ENCODE measurements around the gene UBE2D2.
"Not testable (repeated sequence)": the region's sequence is repeated elsewhere in the genome, so short reads cannot be mapped to it uniquely, and the experiment has no call there.

UBE2D2 gene

GRCh38 chr5:139560752-139561654 is at the start of gene UBE2D2:
Gene UBE2D2, plus strand, starts transcription at chr5:139561339. Its CDS starts 453 bp downstream, at chr5:139561792.
- peak; percentile 98 for DNase-seq

GRCh38 chr5:139512786-139513390 is 48.3 kb upstream of the UBE2D2 start:
- no peak for DNase-seq

GRCh38 chr5:139513434-139513833 is 47.7 kb upstream of the UBE2D2 start:
- DNase-seq, result peak; percentile 80

- DNase-seq, result no peak
Measured at GRCh38 chr5:139513852-139514485, 47.2 kb upstream of the UBE2D2 start.

GRCh38 chr5:139514486-139514856 is 46.7 kb upstream of the UBE2D2 start:
- no peak for DNase-seq

- DNase-seq, result peak; percentile 84
Measured at GRCh38 chr5:139517683-139518564, 43.2 kb upstream of the UBE2D2 start.

- DNase-seq, result no peak
Measured at GRCh38 chr5:139523635-139524445, 37.3 kb upstream of the UBE2D2 start.

GRCh38 chr5:139524446-139524845 is 36.7 kb upstream of the UBE2D2 start:
- no peak for DNase-seq

GRCh38 chr5:139524940-139525585 is 36.1 kb upstream of the UBE2D2 start:
- DNase-seq, result no peak

GRCh38 chr5:139525586-139526308 is 35.4 kb upstream of the UBE2D2 start:
- DNase-seq, result not testable (repeated sequence)

- DNase-seq, result not testable (repeated sequence)
Measured at GRCh38 chr5:139526309-139527089, 34.6 kb upstream of the UBE2D2 start.

GRCh38 chr5:139527090-139527470 is 34.1 kb upstream of the UBE2D2 start:
- DNase-seq, result not testable (repeated sequence)

- not testable (repeated sequence) for DNase-seq
Measured at GRCh38 chr5:139527896-139528467, 33.2 kb upstream of the UBE2D2 start.

GRCh38 chr5:139528695-139529094 is 32.4 kb upstream of the UBE2D2 start:
- not testable (repeated sequence) for DNase-seq

GRCh38 chr5:139530079-139530478 is 31.1 kb upstream of the UBE2D2 start:
- not testable (repeated sequence) for DNase-seq

GRCh38 chr5:139531772-139532169 is 29.4 kb upstream of the UBE2D2 start:
- no peak for DNase-seq

GRCh38 chr5:139543423-139543991 is 17.6 kb upstream of the UBE2D2 start:
- peak; percentile 31 for DNase-seq

GRCh38 chr5:139546593-139546992 is 14.5 kb upstream of the UBE2D2 start:
- DNase-seq, result not testable (repeated sequence)

Data from CD4-positive, alpha-beta T cell treated with Interleukin-4 for 4 hours (primary cell).